ENCODE measurements around the gene ZNF32. TPM values are rescaled to one million over a fixed set of nuclear protein-coding genes. Genes with fewer than 3 reads are reported as not detected.

The ZNF32 gene
- total and polyA plus RNA-seq, 2 donors (not counting 1 experiment from before 2014, with no cell fraction given): 29.0 to 29.6 TPM

DNA sequence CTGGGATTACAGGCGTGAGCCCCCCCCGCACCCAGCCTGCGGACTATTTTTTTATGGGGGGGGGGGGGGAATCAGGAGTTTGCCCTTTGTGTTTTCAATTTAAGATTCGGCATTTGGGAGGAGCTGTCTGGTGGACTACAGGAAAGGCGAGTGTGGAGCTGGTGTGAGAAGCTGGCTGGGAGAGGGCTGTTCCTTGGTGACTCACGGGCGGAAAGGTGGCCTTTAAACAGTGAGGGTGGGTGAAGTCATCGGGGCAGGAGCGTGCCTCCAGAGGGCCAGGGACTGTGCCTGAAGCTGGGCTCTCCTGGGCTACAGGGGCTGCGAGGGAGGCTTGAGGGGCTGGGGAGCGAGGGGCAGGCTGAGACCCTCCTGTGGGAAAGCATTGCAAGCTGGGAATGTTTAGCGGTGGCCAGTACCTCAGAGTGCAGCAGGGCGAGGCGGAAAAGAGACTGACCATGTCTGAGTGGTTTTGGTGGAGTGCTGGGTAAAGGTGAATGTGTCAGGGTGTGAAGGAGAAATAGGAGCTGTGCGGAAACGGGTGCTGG, 39.7 kb upstream of the ZNF32 start:
- DNase-seq (no peak), ATAC-seq (ENCODE audit: low read depth) (no peak)
- Histone ChIP-seq H3K9me3 (ENCODE audit: control extremely low read depth in 1 of 3, control insufficient read depth in 2 of 3, insufficient read depth in 1 of 3, low read length in 2 of 3) (peaks cover 0 to 4% (median 0%) of the 10 kb centered on the region in 3 donors), H4K20me1 (ENCODE audit: control insufficient read depth, insufficient read depth, low read length, poor library complexity, severe bottlenecking) (no peaks in the 10 kb centered on the region), H3K4me2 (replicated peaks; ENCODE audit: low read depth, low read length, poor library complexity, severe bottlenecking) (no peak overlapping the region), H3K4me3 (ENCODE audit: control extremely low read depth in 1 of 5, extremely low read depth in 1 of 5, insufficient read depth in 1 of 5, low read depth in 2 of 5, low read length in 4 of 5) (no peak overlapping the region), H3K79me2 (ENCODE audit: control insufficient read depth, insufficient read depth, low read length) (no peaks in the 10 kb centered on the region), H2AFZ (ENCODE audit: insufficient read depth, low read depth, low read length, poor library complexity, severe bottlenecking) (no peak overlapping the region), H3K27ac (ENCODE audit: low read length in 2 of 2) (no peak overlapping the region), H3K27me3 (replicated peaks in 1 of 4; ENCODE audit: control extremely low read depth in 1 of 4, control insufficient read depth in 3 of 4, insufficient read depth in 4 of 4, low read length in 3 of 4) (peaks cover 0 to 17% (median 2%) of the 10 kb centered on the region in 4 experiments), H3K4me1 (ENCODE audit: control insufficient read depth in 2 of 2, insufficient read depth in 2 of 2, low read length in 2 of 2) (peaks cover 9 to 11% of the 10 kb centered on the region in 2 donors), H3K9ac (ENCODE audit: low read length) (no peak overlapping the region), H3K36me3 (replicated peaks in 1 of 2; ENCODE audit: control extremely low read depth in 1 of 2, control insufficient read depth in 1 of 2, extremely low read depth in 1 of 2, insufficient read depth in 2 of 2, low read length in 1 of 2) (no peaks in the 10 kb centered on the region)
- no peak overlapping the region for H3K27ac Mint-ChIP-seq
- peak overlapping the region; percentile 57 for H3K4me3 Mint-ChIP-seq
- H3K27me3 Mint-ChIP-seq: peaks cover 34% of the 10 kb centered on the region
- POLR2A ChIA-PET: no interaction called here
- TF ChIP-seq, protein P1, sequence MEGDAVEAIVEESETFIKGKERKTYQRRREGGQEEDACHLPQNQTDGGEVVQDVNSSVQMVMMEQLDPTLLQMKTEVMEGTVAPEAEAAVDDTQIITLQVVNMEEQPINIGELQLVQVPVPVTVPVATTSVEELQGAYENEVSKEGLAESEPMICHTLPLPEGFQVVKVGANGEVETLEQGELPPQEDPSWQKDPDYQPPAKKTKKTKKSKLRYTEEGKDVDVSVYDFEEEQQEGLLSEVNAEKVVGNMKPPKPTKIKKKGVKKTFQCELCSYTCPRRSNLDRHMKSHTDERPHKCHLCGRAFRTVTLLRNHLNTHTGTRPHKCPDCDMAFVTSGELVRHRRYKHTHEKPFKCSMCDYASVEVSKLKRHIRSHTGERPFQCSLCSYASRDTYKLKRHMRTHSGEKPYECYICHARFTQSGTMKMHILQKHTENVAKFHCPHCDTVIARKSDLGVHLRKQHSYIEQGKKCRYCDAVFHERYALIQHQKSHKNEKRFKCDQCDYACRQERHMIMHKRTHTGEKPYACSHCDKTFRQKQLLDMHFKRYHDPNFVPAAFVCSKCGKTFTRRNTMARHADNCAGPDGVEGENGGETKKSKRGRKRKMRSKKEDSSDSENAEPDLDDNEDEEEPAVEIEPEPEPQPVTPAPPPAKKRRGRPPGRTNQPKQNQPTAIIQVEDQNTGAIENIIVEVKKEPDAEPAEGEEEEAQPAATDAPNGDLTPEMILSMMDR (IDR thresholded peaks at IDR 0.05): no peak
- TF ChIP-seq EZH2 (IDR thresholded peaks at IDR 0.05; ENCODE audit: borderline replicate concordance, insufficient read depth, low read depth, low read length, poor library complexity, severe bottlenecking): no peak
- H3K9me3 Mint-ChIP-seq (ENCODE audit: insufficient read depth): peaks cover 2% of the 10 kb centered on the region
- intact Hi-C loops (cut with micrococcal nuclease): no loop called here
- WGBS (ENCODE audit: insufficient coverage): 93% methylated on average over 15 of the region's 16 CpGs
- CTCF ChIA-PET: interaction anchor here (0.8 to 1.0 kb wide), 2 partner anchors 15 to 16 kb away, joined by 3 to 5 read pairs; no protein-coding TSS in a partner anchor
- H3K4me1 Mint-ChIP-seq: peaks cover 17% of the 10 kb centered on the region

DNA sequence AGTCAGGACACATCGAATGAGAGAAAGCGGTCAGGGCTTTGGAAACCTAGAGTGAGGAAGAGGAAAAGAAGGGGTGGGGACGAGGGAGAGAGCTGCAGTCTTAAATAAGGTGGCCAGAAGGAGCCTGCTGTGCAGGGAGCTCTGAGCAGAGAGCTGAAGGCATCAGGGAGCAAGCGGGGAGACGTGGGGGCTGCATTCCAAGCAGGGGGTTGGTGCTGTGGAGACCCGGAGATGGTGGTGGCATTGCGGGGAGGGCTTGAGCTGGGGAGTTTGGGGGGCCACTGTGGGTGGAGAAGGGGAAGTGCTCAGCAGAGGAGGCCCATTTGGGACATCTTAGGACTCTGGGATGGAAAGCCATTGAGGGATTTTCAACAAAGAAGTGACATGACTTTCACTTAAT, 38.7 kb upstream of the ZNF32 start:
- TF ChIP-seq, protein P1 (IDR thresholded peaks at IDR 0.05): no peak
- peaks cover 36% of the 10 kb centered on the region for H3K27me3 Mint-ChIP-seq
- no peak for ATAC-seq (ENCODE audit: low read depth)

More for the DNA sequence above, 38.7 kb upstream of the ZNF32 start:
- Histone ChIP-seq H3K9me3 (ENCODE audit: control extremely low read depth in 1 of 3, control insufficient read depth in 2 of 3, insufficient read depth in 1 of 3, low read length in 2 of 3) (peaks cover 0 to 4% (median 0%) of the 10 kb centered on the region in 3 donors), H4K20me1 (ENCODE audit: control insufficient read depth, insufficient read depth, low read length, poor library complexity, severe bottlenecking) (no peaks in the 10 kb centered on the region), H2AFZ (ENCODE audit: insufficient read depth, low read depth, low read length, poor library complexity, severe bottlenecking) (no peak overlapping the region), H3K9ac (ENCODE audit: low read length) (no peak overlapping the region), H3K27ac (ENCODE audit: low read length in 2 of 2) (no peak overlapping the region), H3K79me2 (ENCODE audit: control insufficient read depth, insufficient read depth, low read length) (no peaks in the 10 kb centered on the region), H3K27me3 (replicated peaks in 1 of 4; ENCODE audit: control extremely low read depth in 1 of 4, control insufficient read depth in 3 of 4, insufficient read depth in 4 of 4, low read length in 3 of 4) (peaks cover 0 to 15% (median 3%) of the 10 kb centered on the region in 4 experiments), H3K4me2 (replicated peaks; ENCODE audit: low read depth, low read length, poor library complexity, severe bottlenecking) (no peak overlapping the region), H3K4me3 (ENCODE audit: control extremely low read depth in 1 of 5, extremely low read depth in 1 of 5, insufficient read depth in 1 of 5, low read depth in 2 of 5, low read length in 4 of 5) (no peak overlapping the region), H3K36me3 (replicated peaks in 1 of 2; ENCODE audit: control extremely low read depth in 1 of 2, control insufficient read depth in 1 of 2, extremely low read depth in 1 of 2, insufficient read depth in 2 of 2, low read length in 1 of 2) (no peaks in the 10 kb centered on the region), H3K4me1 (ENCODE audit: control insufficient read depth in 2 of 2, insufficient read depth in 2 of 2, low read length in 2 of 2) (peaks cover 9 to 11% of the 10 kb centered on the region in 2 donors)
- Mint-ChIP-seq H3K9me3 (ENCODE audit: insufficient read depth) (peaks cover 2% of the 10 kb centered on the region), H3K4me1 (peaks cover 17% of the 10 kb centered on the region), H3K27ac (no peak overlapping the region), H3K4me3 (peak overlapping the region; percentile 6)
- WGBS (ENCODE audit: insufficient coverage): 91% methylated on average over 7 of the region's 7 CpGs
- intact Hi-C loops (cut with micrococcal nuclease): no loop called here
- no peak for DNase-seq
- ChIA-PET CTCF (no interaction called here), POLR2A (no interaction called here)

All from B cell (primary cell).